Natural killer cell treated with Interleukin-12 subunit alpha and Interleukin-12 subunit beta and Interleukin-15 and Interleukin-18, amount 100 ng/mL, for 72 hours (primary cell): ENCODE results near the gene CLDN20. TPM values are rescaled to one million over a fixed set of nuclear protein-coding genes. Genes with fewer than 3 reads are reported as not detected.

Source experiments
- ATAC-seq, 2 donors: fragments of 150-1000 bp; cut with Tn5 transposase in 1 of 2; sonication (Bioruptor Pico), chemical (Tn5 transposase) in 1 of 2; 2 replicates each; pipeline ENCODE4 v1.10.0; 2021
- DNase-seq: peaks from one replicate; pipeline ENCODE4 v3.0.0; 2022; ENCODE audit warnings: low spot score
- H3K27ac Mint-ChIP-seq, 2 donors: 1 replicate in 1 of 2; 2 replicates in 1 of 2; pipeline ENCODE4 v1.8.0; 2022; ENCODE audit warnings: mixed read lengths in 2 of 2, mild to moderate bottlenecking in 1 of 2, moderate library complexity in 1 of 2
- H3K27me3 Mint-ChIP-seq, 2 donors: 1 replicate in 1 of 2; 2 replicates in 1 of 2; pipeline ENCODE4 v1.8.0; 2022; ENCODE audit warnings: mixed read lengths in 2 of 2
- H3K36me3 Mint-ChIP-seq: one replicate; pipeline ENCODE4 v1.8.0; 2022; ENCODE audit warnings: mixed read lengths
- H3K4me1 Mint-ChIP-seq, 2 donors: 1 replicate in 1 of 2; 2 replicates in 1 of 2; pipeline ENCODE4 v1.8.0; 2022; ENCODE audit warnings: low read depth in 2 of 2, mixed read lengths in 2 of 2, mild to moderate bottlenecking in 1 of 2
- H3K4me3 Mint-ChIP-seq: one replicate; pipeline ENCODE4 v1.8.0; 2022; ENCODE audit warnings: mixed read lengths
- H3K9me3 Mint-ChIP-seq: 2 replicates; pipeline ENCODE4 v1.8.0; 2022; ENCODE audit warnings: mixed read lengths
- total RNA-seq, 2 donors: library from RNA; stranded (reverse); gene quantifications; one replicate each; pipeline ENCODE4 v1.2.3, GENCODE V29; 2022

CLDN20 gene
- total RNA-seq, 2 donors from 2014 or later: not detected

- H3K4me3 Mint-ChIP-seq: no peak overlapping the region
- ATAC-seq (no peak), DNase-seq (no peak)
- H3K27ac Mint-ChIP-seq: no peak overlapping the region
- peaks cover 8% of the 10 kb centered on the region for H3K36me3 Mint-ChIP-seq
- no peaks in the 10 kb centered on the region for H3K9me3 Mint-ChIP-seq
- H3K4me1 Mint-ChIP-seq: no peaks in the 10 kb centered on the region
- H3K27me3 Mint-ChIP-seq: peaks cover 0 to 4% of the 10 kb centered on the region in 2 donors
Measured at GRCh38 chr6:155232848-155233247, 31.0 kb upstream of the CLDN20 start.

GRCh38 chr6:155234167-155234566 lies 29.6 kb upstream of the CLDN20 start:
- no peak overlapping the region for H3K4me3 Mint-ChIP-seq
- H3K4me1 Mint-ChIP-seq: no peaks in the 10 kb centered on the region
- H3K36me3 Mint-ChIP-seq: peaks cover 13% of the 10 kb centered on the region
- H3K9me3 Mint-ChIP-seq: no peaks in the 10 kb centered on the region
- peaks cover 0 to 9% of the 10 kb centered on the region in 2 donors for H3K27me3 Mint-ChIP-seq
- H3K27ac Mint-ChIP-seq: no peak overlapping the region
- ATAC-seq: no peak
- DNase-seq: no peak

GRCh38 chr6:155234687-155235086 lies 29.1 kb upstream of the CLDN20 start:
- Mint-ChIP-seq H3K27ac (no peak overlapping the region), H3K4me1 (no peaks in the 10 kb centered on the region), H3K9me3 (no peaks in the 10 kb centered on the region), H3K27me3 (peaks cover 0 to 9% of the 10 kb centered on the region in 2 donors), H3K36me3 (peaks cover 8% of the 10 kb centered on the region), H3K4me3 (no peak overlapping the region)
- no peak for DNase-seq
- ATAC-seq: peak in 1 of 2 donors; percentile 37

DNA sequence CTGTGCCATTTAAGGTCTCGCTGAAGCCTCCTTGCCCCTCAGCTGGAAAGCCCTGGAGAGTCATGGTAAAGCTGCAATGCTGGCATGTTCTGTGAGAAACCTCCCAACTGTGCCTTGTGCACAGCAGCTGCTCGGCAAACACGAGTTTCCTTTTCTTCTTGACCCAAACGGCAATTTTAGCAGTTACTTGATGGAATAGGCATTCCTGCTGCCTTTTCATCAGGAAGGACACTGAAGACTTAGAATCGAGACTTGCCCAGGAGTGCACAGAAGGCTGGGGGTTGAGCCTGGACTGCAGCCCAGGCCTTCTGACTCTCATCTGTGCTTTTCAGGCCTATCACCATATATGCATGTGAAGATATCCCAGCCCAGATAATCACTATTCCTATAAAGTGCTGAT lies 28.7 kb upstream of the CLDN20 start:
- Mint-ChIP-seq H3K27me3 (peaks cover 0 to 9% of the 10 kb centered on the region in 2 donors), H3K27ac (no peak overlapping the region), H3K36me3 (peaks cover 8% of the 10 kb centered on the region), H3K9me3 (no peaks in the 10 kb centered on the region), H3K4me1 (no peaks in the 10 kb centered on the region), H3K4me3 (no peak overlapping the region)
- ATAC-seq: no peak
- no peak for DNase-seq

DNA sequence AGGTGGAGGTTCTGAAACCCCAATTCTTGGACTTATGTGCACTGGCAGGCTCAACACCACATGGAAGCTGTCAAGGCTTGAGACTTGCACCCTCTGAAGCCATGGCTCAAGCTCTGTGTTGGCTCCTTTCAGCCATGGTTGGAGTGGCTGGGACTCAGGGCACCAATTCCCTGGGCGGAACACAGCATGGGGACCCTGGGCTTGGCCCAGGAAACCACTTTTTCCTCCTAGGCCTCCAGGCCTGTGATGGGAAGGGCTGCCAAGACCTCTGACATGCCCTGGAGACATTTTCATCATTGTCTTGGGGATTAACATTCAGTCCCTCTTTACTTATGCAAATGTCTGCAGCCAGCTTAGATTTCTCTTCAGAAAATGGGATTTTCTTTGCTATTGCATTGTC lies 26.2 kb upstream of the CLDN20 start:
- H3K4me3 Mint-ChIP-seq: no peak overlapping the region

GRCh38 chr6:155240905-155241600 lies 22.8 kb upstream of the CLDN20 start:
- Mint-ChIP-seq H3K27ac (no peak overlapping the region), H3K4me3 (no peak overlapping the region), H3K27me3 (peaks cover 0 to 7% of the 10 kb centered on the region in 2 donors), H3K36me3 (peaks cover 8% of the 10 kb centered on the region), H3K9me3 (no peaks in the 10 kb centered on the region), H3K4me1 (peaks cover 0 to 3% of the 10 kb centered on the region in 2 donors)
- ATAC-seq: no peak
- DNase-seq: no peak

More for the DNA sequence above, 26.2 kb upstream of the CLDN20 start:
- peaks cover 0 to 9% of the 10 kb centered on the region in 2 donors for H3K27me3 Mint-ChIP-seq
- H3K36me3 Mint-ChIP-seq: peaks cover 8% of the 10 kb centered on the region
- no peak for DNase-seq
- H3K4me1 Mint-ChIP-seq: peaks cover 0 to 3% of the 10 kb centered on the region in 2 donors
- H3K9me3 Mint-ChIP-seq: no peaks in the 10 kb centered on the region
- no peak for ATAC-seq
- H3K27ac Mint-ChIP-seq: no peak overlapping the region

- no peak for ATAC-seq
- H3K4me1 Mint-ChIP-seq: peaks cover 0 to 3% of the 10 kb centered on the region in 2 donors
- H3K27ac Mint-ChIP-seq: no peak overlapping the region
Measured at GRCh38 chr6:155241966-155242365, 21.8 kb upstream of the CLDN20 start.

DNA sequence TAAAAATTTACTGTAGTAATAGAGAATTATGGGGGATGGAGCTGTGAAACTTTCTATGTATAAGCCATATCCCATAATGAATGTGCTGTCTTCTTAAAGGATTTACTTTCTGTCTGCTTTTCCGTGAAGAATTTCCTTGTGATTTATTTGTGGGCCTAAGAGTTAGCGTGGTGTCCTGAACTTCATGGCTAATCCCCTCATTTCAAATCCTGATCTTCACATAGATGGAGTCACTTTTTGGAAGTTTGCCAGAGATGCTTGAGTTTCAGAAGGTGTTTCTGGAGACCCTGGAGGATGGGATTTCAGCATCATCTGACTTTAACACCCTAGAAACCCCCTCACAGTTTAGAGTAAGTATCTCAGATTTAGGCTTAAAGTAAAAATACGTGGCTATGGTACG lies 19.4 kb upstream of the CLDN20 start:
- DNase-seq (no peak), ATAC-seq (no peak)
- peaks cover 0 to 3% of the 10 kb centered on the region in 2 donors for H3K4me1 Mint-ChIP-seq
- no peak overlapping the region for H3K27ac Mint-ChIP-seq
- no peaks in the 10 kb centered on the region for H3K9me3 Mint-ChIP-seq
- no peak overlapping the region for H3K4me3 Mint-ChIP-seq
- peaks cover 4% of the 10 kb centered on the region for H3K36me3 Mint-ChIP-seq
- no peaks in the 10 kb centered on the region for H3K27me3 Mint-ChIP-seq

More at GRCh38 chr6:155241966-155242365, 21.8 kb upstream of the CLDN20 start:
- no peak overlapping the region for H3K4me3 Mint-ChIP-seq
- no peak for DNase-seq
- peaks cover 8% of the 10 kb centered on the region for H3K36me3 Mint-ChIP-seq
- peaks cover 0 to 7% of the 10 kb centered on the region in 2 donors for H3K27me3 Mint-ChIP-seq
- no peaks in the 10 kb centered on the region for H3K9me3 Mint-ChIP-seq

GRCh38 chr6:155245193-155245592 lies 18.6 kb upstream of the CLDN20 start:
- no peaks in the 10 kb centered on the region for H3K27me3 Mint-ChIP-seq
- no peak overlapping the region for H3K4me3 Mint-ChIP-seq
- peaks cover 0 to 3% of the 10 kb centered on the region in 2 donors for H3K4me1 Mint-ChIP-seq
- DNase-seq: no peak
- peaks cover 4% of the 10 kb centered on the region for H3K36me3 Mint-ChIP-seq
- H3K9me3 Mint-ChIP-seq: no peaks in the 10 kb centered on the region
- no peak for ATAC-seq
- no peak overlapping the region for H3K27ac Mint-ChIP-seq

- ATAC-seq: no peak
Measured at GRCh38 chr6:155245831-155246230, 18.0 kb upstream of the CLDN20 start.

GRCh38 chr6:155246825-155247224 lies 17.0 kb upstream of the CLDN20 start:
- Mint-ChIP-seq H3K27ac (no peak overlapping the region), H3K4me1 (peaks cover 0 to 3% of the 10 kb centered on the region in 2 donors), H3K27me3 (no peaks in the 10 kb centered on the region), H3K4me3 (no peak overlapping the region), H3K9me3 (no peaks in the 10 kb centered on the region), H3K36me3 (peaks cover 4% of the 10 kb centered on the region)
- no peak for DNase-seq
- ATAC-seq: no peak

More at GRCh38 chr6:155245831-155246230, 18.0 kb upstream of the CLDN20 start:
- peaks cover 0 to 3% of the 10 kb centered on the region in 2 donors for H3K4me1 Mint-ChIP-seq
- no peak overlapping the region for H3K4me3 Mint-ChIP-seq
- no peak overlapping the region for H3K27ac Mint-ChIP-seq
- no peaks in the 10 kb centered on the region for H3K27me3 Mint-ChIP-seq
- no peaks in the 10 kb centered on the region for H3K9me3 Mint-ChIP-seq
- no peak for DNase-seq
- H3K36me3 Mint-ChIP-seq: peaks cover 4% of the 10 kb centered on the region

DNA sequence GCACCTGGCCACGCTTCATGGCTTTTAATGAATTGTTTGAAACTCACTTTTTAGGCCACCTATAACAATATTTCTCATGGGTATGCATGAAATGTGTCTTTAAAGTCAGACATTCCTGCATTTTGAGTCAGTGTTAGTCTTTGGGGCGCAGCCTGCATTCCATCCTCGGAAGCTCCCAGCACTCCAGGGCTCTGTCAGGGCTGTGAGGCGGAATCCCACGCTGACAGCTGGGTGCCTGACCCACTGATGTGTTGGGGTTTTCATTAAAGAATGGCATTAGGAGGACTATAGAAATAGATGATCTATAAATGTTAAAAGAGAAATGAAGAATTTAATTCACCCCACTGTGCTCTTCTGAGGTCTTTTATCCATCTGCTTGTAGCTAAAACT lies 16.2 kb upstream of the CLDN20 start:
- H3K4me3 Mint-ChIP-seq: no peak overlapping the region
- no peaks in the 10 kb centered on the region for H3K27me3 Mint-ChIP-seq
- H3K27ac Mint-ChIP-seq: no peak overlapping the region
- no peak for ATAC-seq
- no peak for DNase-seq
- H3K9me3 Mint-ChIP-seq: no peaks in the 10 kb centered on the region
- no peaks in the 10 kb centered on the region for H3K4me1 Mint-ChIP-seq
- peaks cover 4% of the 10 kb centered on the region for H3K36me3 Mint-ChIP-seq

DNA sequence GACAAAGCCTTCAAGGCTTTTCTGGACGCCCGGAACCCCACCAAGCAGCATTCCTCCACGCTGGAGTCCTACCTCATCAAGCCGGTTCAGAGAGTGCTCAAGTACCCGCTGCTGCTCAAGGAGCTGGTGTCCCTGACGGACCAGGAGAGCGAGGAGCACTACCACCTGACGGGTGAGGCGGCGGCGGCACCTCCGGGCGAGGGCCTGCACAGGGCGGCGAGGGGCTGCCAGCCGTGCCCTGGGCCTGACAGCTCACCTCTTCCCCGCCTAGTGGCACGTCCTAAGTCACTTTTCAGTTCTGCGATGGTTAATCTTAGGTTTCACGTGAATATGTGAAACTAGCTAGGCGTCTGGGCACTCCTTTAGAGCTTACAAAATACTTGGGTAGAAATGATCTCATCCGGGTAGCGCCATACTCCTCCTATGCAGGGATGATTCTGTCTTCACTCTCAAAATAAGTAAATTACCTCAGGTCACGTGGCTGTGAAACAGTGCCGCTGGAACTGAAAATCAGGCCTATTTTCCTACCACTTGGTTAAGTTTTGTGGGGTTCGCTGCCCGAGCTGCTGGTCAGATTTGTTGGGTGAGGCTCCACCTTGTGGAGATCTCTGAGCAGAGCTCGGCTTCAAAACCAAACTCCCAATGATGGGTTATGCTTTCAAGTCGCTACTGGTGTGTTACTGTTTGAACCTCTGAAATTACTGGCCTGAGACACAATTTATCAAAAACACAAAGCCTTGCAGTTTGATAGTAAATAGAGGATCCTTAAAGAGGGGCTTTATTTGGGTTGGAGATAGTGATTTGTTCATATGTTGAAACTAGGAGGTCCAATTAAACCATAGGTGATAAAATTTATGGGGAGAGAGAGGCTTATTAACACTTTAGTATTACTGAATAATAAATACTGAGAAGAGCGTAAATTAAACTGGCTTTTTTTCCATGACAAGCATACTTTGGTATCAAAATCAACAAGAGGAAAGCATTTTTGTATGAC lies 15.5 kb upstream of the CLDN20 start:
- Mint-ChIP-seq H3K27ac (no peak overlapping the region), H3K27me3 (no peaks in the 10 kb centered on the region), H3K4me3 (no peak overlapping the region), H3K36me3 (peaks cover 4% of the 10 kb centered on the region), H3K9me3 (no peaks in the 10 kb centered on the region), H3K4me1 (no peaks in the 10 kb centered on the region)
- ATAC-seq (peak; percentile 31 to 64), DNase-seq (no peak)
